ENCODE results near the gene NFATC1. TPM values are rescaled to one million over a fixed set of nuclear protein-coding genes. Genes with fewer than 3 reads are reported as not detected.

The NFATC1 gene
- total and polyA plus RNA-seq, 7 experiments from 2014 or later: 27.1 to 87.2 (median 53.4) TPM

DNA sequence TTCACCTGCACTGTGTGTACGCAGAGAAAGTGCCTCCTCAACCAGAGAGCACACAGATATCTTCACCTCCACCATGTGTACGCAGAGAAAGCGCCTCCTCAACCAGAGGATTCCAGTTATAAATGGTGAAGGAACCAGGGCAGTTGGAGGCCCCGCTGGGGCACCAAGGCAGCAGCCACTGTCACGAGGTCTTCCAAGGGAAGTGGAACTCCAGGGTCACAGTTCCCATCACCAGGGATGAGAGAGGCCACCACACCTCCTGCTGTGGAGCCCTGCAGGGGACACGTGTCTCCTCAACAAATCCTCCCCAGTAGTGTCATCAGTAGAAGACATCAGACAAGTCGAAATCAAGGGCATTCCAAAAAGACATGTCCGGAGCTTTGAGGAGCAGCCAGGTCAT is 28.2 kb upstream of the NFATC1 start:
- Mint-ChIP-seq H3K4me1 (peaks cover 14 to 43% (median 33%) of the 10 kb centered on the region in 7 donors), H3K9me3 (peaks cover 0 to 6% (median 0%) of the 10 kb centered on the region in 11 donors), H3K27me3 (no peaks in the 10 kb centered on the region), H3K4me3 (peak overlapping the region in 2 of 10 donors; percentile 9 to 66), H3K27ac (peak overlapping the region in 1 of 9 donors; percentile 82), H3K36me3 (peaks cover 6 to 38% (median 18%) of the 10 kb centered on the region in 5 donors)
- intact Hi-C loops (cut with micrococcal nuclease): no loop called here
- Histone ChIP-seq H3K36me3 (ENCODE audit: control insufficient read depth in 2 of 3, insufficient read depth in 3 of 3, low read length in 3 of 3) (peaks cover 0 to 14% (median 4%) of the 10 kb centered on the region in 3 experiments), H3K27me3 (ENCODE audit: control insufficient read depth in 2 of 2, insufficient read depth in 2 of 2, low read length in 2 of 2) (no peaks in the 10 kb centered on the region), H3K4me1 (ENCODE audit: control insufficient read depth in 2 of 2, insufficient read depth in 2 of 2, low read length in 2 of 2) (peaks cover 6 to 15% of the 10 kb centered on the region in 2 donors), H3K27ac (ENCODE audit: low read depth, low read length) (no peak overlapping the region), H3K4me3 (ENCODE audit: low read length) (no peak overlapping the region), H3K9me3 (ENCODE audit: control insufficient read depth in 2 of 3, low read length in 3 of 3) (no peaks in the 10 kb centered on the region)
- CTCF ChIA-PET: interaction anchor here (1.8 kb wide), 1 partner anchor 11 kb away, joined by 8 read pairs; no protein-coding TSS in a partner anchor
- POLR2A ChIA-PET: no interaction called here
- DNase-seq: no peak
- ATAC-seq: no peak

DNA sequence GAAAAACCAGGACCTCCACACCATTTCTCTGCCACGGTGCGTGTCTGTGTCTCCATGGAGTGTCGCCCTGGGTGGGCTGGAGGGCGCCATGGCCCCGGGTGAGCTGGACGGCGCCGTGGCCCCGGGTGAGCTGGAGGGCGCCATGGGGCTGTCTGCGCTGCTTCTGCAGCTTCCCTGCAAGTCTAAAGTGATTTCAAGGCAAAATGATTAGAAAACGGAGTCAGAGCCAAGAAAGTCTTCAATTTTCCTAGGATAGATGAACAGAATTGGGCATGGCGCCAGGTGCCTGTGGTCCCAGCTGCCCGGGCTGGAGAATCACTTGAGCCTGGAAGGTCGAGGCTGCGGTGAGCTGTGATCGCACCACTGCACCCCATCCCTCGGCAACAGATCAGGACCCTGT is 27.7 kb upstream of the NFATC1 start:
- ATAC-seq (no peak), DNase-seq (no peak)
- Mint-ChIP-seq H3K4me3 (peak overlapping the region in 1 of 10 donors; percentile 66), H3K4me1 (peaks cover 14 to 43% (median 33%) of the 10 kb centered on the region in 7 donors), H3K27ac (peak overlapping the region in 3 of 9 donors; percentile 26 to 79 (median 60)), H3K36me3 (peaks cover 6 to 37% (median 20%) of the 10 kb centered on the region in 5 donors), H3K27me3 (no peaks in the 10 kb centered on the region), H3K9me3 (peaks cover 0 to 6% (median 0%) of the 10 kb centered on the region in 11 donors)
- Histone ChIP-seq H3K4me1 (ENCODE audit: control insufficient read depth in 2 of 2, insufficient read depth in 2 of 2, low read length in 2 of 2) (peaks cover 6 to 15% of the 10 kb centered on the region in 2 donors), H3K9me3 (ENCODE audit: control insufficient read depth in 2 of 3, low read length in 3 of 3) (no peaks in the 10 kb centered on the region), H3K36me3 (ENCODE audit: control insufficient read depth in 2 of 3, insufficient read depth in 3 of 3, low read length in 3 of 3) (peaks cover 0 to 12% (median 4%) of the 10 kb centered on the region in 3 experiments), H3K27ac (ENCODE audit: low read depth, low read length) (no peak overlapping the region), H3K27me3 (ENCODE audit: control insufficient read depth in 2 of 2, insufficient read depth in 2 of 2, low read length in 2 of 2) (no peaks in the 10 kb centered on the region), H3K4me3 (ENCODE audit: low read length) (no peak overlapping the region)
- ChIA-PET POLR2A (no interaction called here), CTCF (interaction anchor here (1.8 kb wide), 1 partner anchor 11 kb away, joined by 8 read pairs; no protein-coding TSS in a partner anchor)
- intact Hi-C loops (cut with micrococcal nuclease): no loop called here

DNA sequence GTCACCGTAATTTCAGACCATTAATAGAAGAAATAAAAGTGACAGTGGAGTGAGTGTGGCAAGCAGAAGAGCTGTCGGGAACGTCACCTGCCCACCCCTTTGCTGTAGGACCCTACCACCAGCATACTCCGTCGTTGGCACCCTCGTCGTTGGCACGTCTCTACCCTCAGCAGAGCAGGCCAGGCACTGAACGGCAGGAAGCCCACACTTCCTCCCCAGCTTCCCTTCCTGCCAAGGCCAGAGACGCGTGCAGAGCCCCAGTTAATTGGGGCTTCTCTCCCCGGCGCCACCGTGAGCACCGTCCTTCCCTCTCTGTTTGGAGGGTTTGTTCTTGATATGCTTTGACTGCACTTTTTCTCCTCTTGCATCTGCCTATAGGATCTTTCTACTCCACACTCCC is 27.0 kb upstream of the NFATC1 start:
- ChIA-PET CTCF (interaction anchor here (1.8 kb wide), 1 partner anchor 10 kb away, joined by 8 read pairs; no protein-coding TSS in a partner anchor), POLR2A (no interaction called here)
- H3K36me3 ChIP-seq (ENCODE audit: control insufficient read depth in 2 of 3, insufficient read depth in 3 of 3, low read length in 3 of 3): peaks cover 0 to 6% (median 4%) of the 10 kb centered on the region in 3 experiments
- no peaks in the 10 kb centered on the region for H3K27me3 ChIP-seq (ENCODE audit: control insufficient read depth in 2 of 2, insufficient read depth in 2 of 2, low read length in 2 of 2)
- Mint-ChIP-seq H3K9me3 (no peaks in the 10 kb centered on the region), H3K4me1 (peaks cover 10 to 43% (median 33%) of the 10 kb centered on the region in 7 donors), H3K36me3 (peaks cover under 1 to 30% (median 14%) of the 10 kb centered on the region in 5 donors), H3K27ac (peak overlapping the region in 8 of 9 donors; percentile 9 to 79 (median 34)), H3K4me3 (peak overlapping the region; percentile 8 to 66 (median 35)), H3K27me3 (no peaks in the 10 kb centered on the region)
- H3K4me3 ChIP-seq (ENCODE audit: low read length): no peak overlapping the region
- DNase-seq (peak in 5 of 9 donors; percentile 23 to 41 (median 29)), ATAC-seq (peak; percentile 67)
- H3K9me3 ChIP-seq (ENCODE audit: control insufficient read depth in 2 of 3, low read length in 3 of 3): no peaks in the 10 kb centered on the region
- H3K27ac ChIP-seq (ENCODE audit: low read depth, low read length): no peak overlapping the region
- H3K4me1 ChIP-seq (ENCODE audit: control insufficient read depth in 2 of 2, insufficient read depth in 2 of 2, low read length in 2 of 2): peaks cover 6 to 15% of the 10 kb centered on the region in 2 donors
- intact Hi-C loops (cut with micrococcal nuclease): no loop called here

DNA sequence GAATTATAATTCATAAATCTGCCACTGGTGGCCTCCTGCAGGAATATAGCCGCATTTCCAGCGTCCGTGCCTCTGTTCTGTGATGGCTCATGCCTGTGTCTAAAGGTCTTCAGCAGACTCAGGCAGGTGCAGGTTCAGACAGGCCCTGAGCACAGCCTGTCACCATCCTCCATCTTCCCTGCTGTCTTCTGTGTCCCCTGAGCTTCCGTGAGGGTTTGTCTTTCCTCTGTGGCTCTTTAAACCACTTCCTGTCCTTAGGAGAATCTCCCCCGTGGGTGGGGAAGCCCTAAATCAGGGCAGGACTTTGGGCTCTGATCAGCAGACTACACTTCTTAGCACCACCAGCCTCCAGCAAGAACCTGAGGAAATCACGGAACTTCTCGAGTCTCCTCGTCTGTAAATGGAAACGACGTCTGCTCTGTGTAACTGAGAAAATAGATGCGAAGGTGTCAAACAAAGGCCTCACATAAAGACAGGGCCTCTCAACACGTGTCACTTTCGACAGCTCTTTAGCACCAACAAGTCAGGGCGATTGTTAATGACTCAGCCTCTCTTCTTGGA is 24.1 kb upstream of the NFATC1 start:
- no peak for ATAC-seq
- peaks cover 6 to 15% of the 10 kb centered on the region in 2 donors for H3K4me1 ChIP-seq (ENCODE audit: control insufficient read depth in 2 of 2, insufficient read depth in 2 of 2, low read length in 2 of 2)
- POLR2A ChIA-PET: no interaction called here
- no peaks in the 10 kb centered on the region for H3K27me3 ChIP-seq (ENCODE audit: control insufficient read depth in 2 of 2, insufficient read depth in 2 of 2, low read length in 2 of 2)
- H3K9me3 Mint-ChIP-seq: no peaks in the 10 kb centered on the region
- H3K4me3 Mint-ChIP-seq: peak overlapping the region in 7 of 10 donors; percentile 12 to 59 (median 42)
- H3K4me3 ChIP-seq (ENCODE audit: low read length): no peak overlapping the region
- no peaks in the 10 kb centered on the region for H3K9me3 ChIP-seq (ENCODE audit: control insufficient read depth in 2 of 3, low read length in 3 of 3)
- H3K36me3 Mint-ChIP-seq: peaks cover 0 to 17% (median 9%) of the 10 kb centered on the region in 5 donors
- DNase-seq: no peak
- CTCF ChIA-PET: no interaction called here
- no peak overlapping the region for H3K27ac ChIP-seq (ENCODE audit: low read depth, low read length)
- peaks cover 0 to 20% (median 0%) of the 10 kb centered on the region in 3 experiments for H3K36me3 ChIP-seq (ENCODE audit: control insufficient read depth in 2 of 3, insufficient read depth in 3 of 3, low read length in 3 of 3)
- peaks cover 9 to 39% (median 33%) of the 10 kb centered on the region in 7 donors for H3K4me1 Mint-ChIP-seq
- peak overlapping the region; percentile 28 to 84 (median 70) for H3K27ac Mint-ChIP-seq
- intact Hi-C loops (cut with micrococcal nuclease): loop anchor here in 1 of 2 donors (1.0 to 10.0 kb wide), 2 partner anchors 580 to 783 kb away; partner anchors contain the start of gene SLC66A2
- no peaks in the 10 kb centered on the region for H3K27me3 Mint-ChIP-seq

DNA sequence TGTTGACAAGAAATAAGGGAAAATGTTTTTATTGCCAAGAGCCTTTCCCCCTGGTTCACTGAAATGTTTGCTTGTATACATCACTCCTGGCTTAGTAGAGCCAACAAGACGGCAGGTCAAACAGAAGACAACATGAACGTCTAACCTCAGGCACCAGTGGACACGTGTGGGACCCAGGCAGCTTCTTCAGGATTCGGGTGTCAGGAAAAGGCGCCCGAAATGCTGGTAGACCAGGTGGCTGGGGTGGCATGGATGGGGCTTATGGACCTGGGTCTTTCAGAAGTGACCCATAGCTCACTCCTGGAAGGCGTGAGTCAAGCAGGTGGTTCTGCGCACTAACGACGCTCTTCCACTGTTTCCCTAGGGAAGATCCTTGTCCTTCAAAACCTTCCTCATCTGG is 23.3 kb upstream of the NFATC1 start:
- CTCF ChIA-PET: no interaction called here
- Histone ChIP-seq H3K4me1 (ENCODE audit: control insufficient read depth in 2 of 2, insufficient read depth in 2 of 2, low read length in 2 of 2) (peaks cover 6 to 15% of the 10 kb centered on the region in 2 donors), H3K9me3 (ENCODE audit: control insufficient read depth in 2 of 3, low read length in 3 of 3) (no peaks in the 10 kb centered on the region), H3K4me3 (ENCODE audit: low read length) (no peak overlapping the region), H3K27me3 (ENCODE audit: control insufficient read depth in 2 of 2, insufficient read depth in 2 of 2, low read length in 2 of 2) (no peaks in the 10 kb centered on the region), H3K27ac (ENCODE audit: low read depth, low read length) (no peak overlapping the region), H3K36me3 (ENCODE audit: control insufficient read depth in 2 of 3, insufficient read depth in 3 of 3, low read length in 3 of 3) (peaks cover 0 to 27% (median 0%) of the 10 kb centered on the region in 3 experiments)
- Mint-ChIP-seq H3K27me3 (no peaks in the 10 kb centered on the region), H3K9me3 (no peaks in the 10 kb centered on the region), H3K36me3 (peaks cover 0 to 17% (median 9%) of the 10 kb centered on the region in 5 donors), H3K4me1 (peaks cover 9 to 36% (median 32%) of the 10 kb centered on the region in 7 donors), H3K4me3 (no peak overlapping the region), H3K27ac (peak overlapping the region in 3 of 9 donors; percentile 54 to 84 (median 78))
- DNase-seq (no peak), ATAC-seq (no peak)
- intact Hi-C loops (cut with micrococcal nuclease): loop anchor here in 1 of 2 donors (10.0 kb wide), 1 partner anchor 782 kb away; no protein-coding TSS in a partner anchor
- POLR2A ChIA-PET: no interaction called here

DNA sequence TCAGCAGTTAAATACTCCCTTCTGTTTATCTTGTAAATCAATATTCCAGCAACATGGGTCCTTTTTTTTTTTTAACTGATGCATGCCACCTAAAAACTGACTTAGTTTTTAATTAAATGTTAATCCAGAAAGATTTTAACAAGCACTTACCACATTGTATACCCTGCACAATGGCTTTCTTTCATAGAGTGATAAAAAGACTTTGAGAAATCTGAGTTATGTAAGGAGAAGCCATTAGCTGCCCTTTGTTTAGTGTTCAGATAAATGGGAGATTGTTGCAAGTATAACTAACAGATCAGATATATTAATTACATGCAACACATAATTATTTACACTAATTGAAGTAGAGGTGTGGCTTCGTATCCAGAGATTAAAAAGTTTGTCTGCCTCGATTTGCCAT is 22.7 kb upstream of the NFATC1 start:
- Histone ChIP-seq H3K4me1 (ENCODE audit: control insufficient read depth in 2 of 2, insufficient read depth in 2 of 2, low read length in 2 of 2) (peaks cover 6 to 15% of the 10 kb centered on the region in 2 donors), H3K27me3 (ENCODE audit: control insufficient read depth in 2 of 2, insufficient read depth in 2 of 2, low read length in 2 of 2) (no peaks in the 10 kb centered on the region), H3K27ac (ENCODE audit: low read depth, low read length) (no peak overlapping the region), H3K4me3 (ENCODE audit: low read length) (no peak overlapping the region), H3K36me3 (ENCODE audit: control insufficient read depth in 2 of 3, insufficient read depth in 3 of 3, low read length in 3 of 3) (peaks cover 0 to 31% (median 0%) of the 10 kb centered on the region in 3 experiments), H3K9me3 (ENCODE audit: control insufficient read depth in 2 of 3, low read length in 3 of 3) (no peaks in the 10 kb centered on the region)
- CTCF ChIA-PET: no interaction called here
- Mint-ChIP-seq H3K27me3 (no peaks in the 10 kb centered on the region), H3K36me3 (peaks cover 3 to 18% (median 7%) of the 10 kb centered on the region in 5 donors), H3K9me3 (no peaks in the 10 kb centered on the region), H3K4me3 (no peak overlapping the region), H3K27ac (peak overlapping the region in 2 of 9 donors; percentile 4 to 54), H3K4me1 (peaks cover 9 to 31% (median 28%) of the 10 kb centered on the region in 7 donors)
- intact Hi-C loops (cut with micrococcal nuclease): loop anchor here in 1 of 2 donors (10.0 kb wide), 1 partner anchor 782 kb away; no protein-coding TSS in a partner anchor
- no peak for DNase-seq
- ATAC-seq: no peak
- POLR2A ChIA-PET: no interaction called here
